GM13977 (cell line): ENCODE data around the gene OTP.

Source experiments
- DNase-seq: peaks from one replicate; pipeline ENCODE4 v3.0.0; 2012; ENCODE audit warnings: low spot score
- in situ Hi-C: fragments of 300-500 bp; cut with MboI; formaldehyde crosslinking; loops from one replicate; pipeline ENCODE4 v1.12.0; 2022; ENCODE audit warnings: low sequenced_read_pairs, low pct_unique_long_range_greater_than_20kb, mixed read lengths, inconsistent platforms; ENCODE audit not compliant: unreplicated experiment
- TF ChIP-seq, protein P1 (sequence below): IDR thresholded peaks from 2 replicates; pipeline ENCODE4 v1.5.1; 2012; ENCODE audit warnings: mild to moderate bottlenecking, control low read depth; ENCODE audit not compliant: insufficient read depth; ENCODE audit errors: extremely low read depth, missing control alignments

The OTP gene

DNA sequence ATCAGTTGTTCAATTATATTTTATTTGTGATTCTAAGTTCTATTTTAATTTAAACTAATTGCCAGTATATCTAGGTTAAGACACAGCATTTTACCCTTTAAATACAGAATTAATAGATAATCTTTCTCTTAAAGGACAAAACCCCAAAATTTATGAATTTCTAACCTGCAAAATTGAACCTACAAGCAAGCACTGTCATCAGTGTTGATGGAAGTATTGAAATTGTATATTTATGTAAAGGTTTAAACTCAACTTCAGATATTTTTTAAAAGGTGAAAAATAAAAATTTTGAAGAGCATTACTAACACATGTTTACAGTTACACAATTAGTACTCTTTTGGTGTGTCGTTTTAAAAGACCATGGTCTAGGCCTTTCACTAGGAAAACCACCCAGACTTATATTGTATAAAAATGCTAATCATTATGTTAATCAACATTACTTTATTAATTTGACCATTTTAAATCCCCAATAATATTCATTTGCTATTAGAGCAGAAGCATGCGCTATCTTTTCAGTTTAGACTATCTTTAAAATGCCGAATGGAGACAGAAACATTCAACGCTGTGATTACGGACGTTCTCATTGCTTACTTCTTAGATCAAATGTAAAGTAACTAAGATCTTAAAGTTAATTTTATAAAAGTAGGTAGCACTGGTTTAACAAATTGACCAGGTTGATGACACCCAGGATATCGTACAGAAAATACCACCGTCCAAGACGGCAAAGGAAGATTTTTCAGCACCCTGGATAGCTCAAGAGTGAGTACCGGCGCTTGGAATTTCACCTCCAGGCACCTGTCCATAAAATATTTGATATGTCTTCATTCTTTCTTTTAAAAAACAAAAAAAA, 3.2 kb downstream of the OTP start:
- in situ Hi-C loops, result loop anchor here (25.0 kb wide), 1 partner anchor 352 kb away; no protein-coding TSS in a partner anchor
- TF ChIP-seq, protein P1, sequence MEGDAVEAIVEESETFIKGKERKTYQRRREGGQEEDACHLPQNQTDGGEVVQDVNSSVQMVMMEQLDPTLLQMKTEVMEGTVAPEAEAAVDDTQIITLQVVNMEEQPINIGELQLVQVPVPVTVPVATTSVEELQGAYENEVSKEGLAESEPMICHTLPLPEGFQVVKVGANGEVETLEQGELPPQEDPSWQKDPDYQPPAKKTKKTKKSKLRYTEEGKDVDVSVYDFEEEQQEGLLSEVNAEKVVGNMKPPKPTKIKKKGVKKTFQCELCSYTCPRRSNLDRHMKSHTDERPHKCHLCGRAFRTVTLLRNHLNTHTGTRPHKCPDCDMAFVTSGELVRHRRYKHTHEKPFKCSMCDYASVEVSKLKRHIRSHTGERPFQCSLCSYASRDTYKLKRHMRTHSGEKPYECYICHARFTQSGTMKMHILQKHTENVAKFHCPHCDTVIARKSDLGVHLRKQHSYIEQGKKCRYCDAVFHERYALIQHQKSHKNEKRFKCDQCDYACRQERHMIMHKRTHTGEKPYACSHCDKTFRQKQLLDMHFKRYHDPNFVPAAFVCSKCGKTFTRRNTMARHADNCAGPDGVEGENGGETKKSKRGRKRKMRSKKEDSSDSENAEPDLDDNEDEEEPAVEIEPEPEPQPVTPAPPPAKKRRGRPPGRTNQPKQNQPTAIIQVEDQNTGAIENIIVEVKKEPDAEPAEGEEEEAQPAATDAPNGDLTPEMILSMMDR, result no peak
- DNase-seq, result no peak

- in situ Hi-C loops, result loop anchor here (25.0 kb wide), 1 partner anchor 354 kb away; no protein-coding TSS in a partner anchor
- TF ChIP-seq, protein P1, result no peak
- no peak for DNase-seq
Observed at GRCh38 chr5:77633709-77634108, 4.8 kb downstream of the OTP start.

DNA sequence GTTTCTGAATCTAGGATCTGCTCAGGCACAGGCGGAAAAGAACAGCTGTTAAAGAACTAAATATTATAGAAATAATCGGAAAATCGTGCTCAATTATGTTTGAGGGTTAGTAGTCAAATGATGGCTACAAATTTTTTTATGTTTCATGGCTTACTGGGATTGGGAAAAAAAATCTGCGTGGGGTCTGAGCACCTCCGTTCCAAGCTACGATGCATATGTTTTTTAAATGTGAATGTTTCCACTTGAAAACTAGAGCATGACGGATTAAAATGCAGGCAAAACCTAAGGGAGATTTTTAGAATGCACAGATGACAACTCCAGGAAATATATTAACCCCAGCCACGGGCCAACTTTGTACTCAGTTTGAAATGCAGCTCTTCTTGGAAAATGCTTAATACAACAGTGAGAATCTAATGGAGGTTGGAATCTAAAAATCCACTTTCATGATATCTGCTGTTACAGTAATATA, 5.3 kb downstream of the OTP start:
- TF ChIP-seq, protein P1, result no peak
- no peak for DNase-seq
- in situ Hi-C loops, result loop anchor here (25.0 kb wide), 1 partner anchor 354 kb away; no protein-coding TSS in a partner anchor

GRCh38 chr5:77632526-77633206, 5.8 kb downstream of the OTP start:
- TF ChIP-seq, protein P1, result no peak
- peak; percentile 49 for DNase-seq
- in situ Hi-C loops, result loop anchor here (25.0 kb wide), 1 partner anchor 355 kb away; no protein-coding TSS in a partner anchor

- in situ Hi-C loops, result loop anchor here (25.0 kb wide), 1 partner anchor 357 kb away; no protein-coding TSS in a partner anchor
- DNase-seq, result peak; percentile 93
- TF ChIP-seq, protein P1, result peak; percentile 51
Observed at GRCh38 chr5:77630114-77630680, 8.3 kb downstream of the OTP start.

DNA sequence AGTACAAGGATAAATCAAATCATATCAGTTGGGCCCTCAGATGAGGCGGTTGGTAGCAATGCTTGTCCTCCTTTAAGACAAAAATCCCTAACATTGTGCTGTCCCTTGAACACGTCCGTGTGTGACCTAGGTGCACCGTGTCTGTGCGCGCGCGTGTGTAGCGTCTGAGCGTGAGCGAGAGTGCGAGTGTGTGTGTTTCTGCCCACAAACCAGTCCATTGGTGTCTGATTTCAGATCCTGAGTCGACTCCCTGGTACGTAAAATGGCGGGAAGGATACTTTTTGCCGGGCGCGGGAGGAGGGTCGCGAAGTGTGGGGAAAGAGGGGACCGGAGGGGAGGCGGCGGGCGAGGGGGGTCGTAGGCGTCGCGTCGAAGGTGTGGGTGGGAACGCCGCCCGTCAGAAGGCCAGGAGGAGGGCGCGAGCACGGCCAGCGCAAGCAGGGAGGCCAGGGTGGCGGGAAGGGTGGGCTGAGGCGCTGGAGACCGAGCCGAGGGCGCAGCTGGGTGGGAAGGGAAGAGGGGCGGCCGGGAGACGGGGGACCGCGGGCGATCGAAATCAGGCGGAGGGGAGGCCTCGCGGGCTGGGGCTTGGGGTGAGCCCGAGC, 8.9 kb downstream of the OTP start:
- in situ Hi-C loops, result loop anchor here (25.0 kb wide), 1 partner anchor 358 kb away; no protein-coding TSS in a partner anchor
- peak; percentile 54 for DNase-seq
- TF ChIP-seq, protein P1, result no peak
